Left forelimb (tissue), 1 donor: ENCODE results near the gene ZDHHC8.
"Not testable (repeated sequence)": the region's sequence is repeated elsewhere in the genome, so short reads cannot be mapped to it uniquely, and the experiment has no call there.

Experiments used
- DNase-seq: peaks from one replicate; pipeline ENCODE4 v3.0.0-alpha.2; 2018; ENCODE audit warnings: low spot score

Gene ZDHHC8

DNA sequence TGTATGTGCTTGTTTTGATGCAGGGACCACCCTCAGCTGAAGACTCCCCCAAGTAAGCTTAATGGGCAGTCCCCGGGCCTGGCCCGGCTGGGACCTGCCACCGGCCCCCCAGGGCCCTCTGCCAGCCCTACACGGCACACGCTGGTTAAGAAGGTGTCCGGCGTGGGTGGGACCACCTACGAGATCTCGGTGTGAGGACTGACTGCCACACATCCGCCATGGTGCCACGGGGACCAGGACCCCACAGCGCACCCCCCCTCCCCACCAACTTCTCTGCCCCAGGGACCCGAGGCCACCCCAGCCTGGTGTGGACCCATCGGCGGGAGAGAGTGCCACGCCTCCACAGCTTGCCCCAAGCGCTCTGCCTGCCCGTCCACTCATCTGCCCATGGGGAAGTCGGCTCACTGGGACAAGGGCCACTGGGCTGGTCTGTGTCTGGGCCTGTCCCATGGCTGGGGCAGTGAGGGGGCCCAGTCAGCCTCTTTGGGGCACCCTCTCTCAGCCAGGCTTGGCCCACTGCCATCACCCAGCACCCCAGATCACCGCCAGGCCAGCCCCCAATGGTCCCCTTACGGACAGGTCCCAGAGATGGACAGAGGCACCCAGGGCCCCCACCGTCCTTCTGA is 13.7 kb downstream of the ZDHHC8 start:
- no peak for DNase-seq

GRCh38 chr22:20145832-20146223 is 14.2 kb downstream of the ZDHHC8 start:
- no peak for DNase-seq

DNA sequence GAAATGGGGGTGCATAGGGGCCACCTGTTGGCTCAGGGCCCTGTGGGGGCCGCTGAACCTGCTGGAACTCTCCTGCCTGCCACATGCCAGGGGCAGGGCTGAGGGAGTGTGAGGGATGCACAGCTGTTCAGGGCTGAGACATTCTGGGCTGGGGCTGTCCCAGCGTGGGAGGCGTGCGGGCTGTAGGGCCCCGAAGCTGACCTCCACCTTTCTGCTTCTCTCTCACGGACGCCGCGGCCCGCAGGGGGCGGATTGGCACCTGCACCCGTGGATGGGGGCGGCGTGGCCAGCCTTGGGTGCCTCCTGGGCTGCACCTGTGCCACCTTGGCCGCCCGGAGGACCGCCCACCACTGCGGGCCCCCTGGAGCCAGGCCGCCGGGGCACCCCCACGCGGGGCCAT is 15.2 kb downstream of the ZDHHC8 start:
- no peak for DNase-seq

DNA sequence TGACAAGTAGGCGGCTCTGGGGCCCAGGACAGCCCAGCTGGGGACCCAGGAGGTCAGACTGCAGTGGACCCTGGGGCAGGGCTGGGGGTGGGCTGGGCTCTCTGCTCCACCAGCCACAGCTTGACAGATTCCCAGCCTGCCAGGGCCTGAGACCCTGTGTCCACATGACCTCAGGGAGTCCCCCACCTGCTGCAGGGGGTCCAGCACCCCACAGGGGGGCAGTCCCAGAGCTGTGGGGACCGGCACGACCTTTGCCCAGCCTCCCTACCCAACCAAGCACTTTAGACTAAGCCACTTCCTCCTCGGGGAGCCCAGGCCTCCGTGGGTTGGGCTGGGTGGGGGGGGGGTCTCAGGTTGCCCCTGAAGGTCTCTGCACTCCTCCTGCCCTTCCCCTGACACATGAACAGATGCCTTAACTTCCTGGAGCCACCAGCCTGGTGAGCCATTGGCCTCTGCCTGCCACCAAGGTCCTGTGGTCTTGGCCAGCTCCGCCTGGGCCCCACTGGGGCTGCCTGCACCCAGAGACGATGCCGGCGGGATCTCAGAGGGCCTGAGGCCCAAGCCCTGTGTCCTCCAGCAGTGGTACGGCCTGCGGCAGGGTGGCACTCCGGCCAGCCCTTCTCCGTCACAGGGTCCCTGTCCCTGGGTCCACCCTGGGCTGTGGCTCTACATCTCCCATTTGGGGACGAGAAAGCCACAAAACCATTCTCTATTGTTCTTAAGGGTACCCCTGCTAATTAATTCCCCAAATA is 15.8 kb downstream of the ZDHHC8 start:
- DNase-seq: no peak

DNA sequence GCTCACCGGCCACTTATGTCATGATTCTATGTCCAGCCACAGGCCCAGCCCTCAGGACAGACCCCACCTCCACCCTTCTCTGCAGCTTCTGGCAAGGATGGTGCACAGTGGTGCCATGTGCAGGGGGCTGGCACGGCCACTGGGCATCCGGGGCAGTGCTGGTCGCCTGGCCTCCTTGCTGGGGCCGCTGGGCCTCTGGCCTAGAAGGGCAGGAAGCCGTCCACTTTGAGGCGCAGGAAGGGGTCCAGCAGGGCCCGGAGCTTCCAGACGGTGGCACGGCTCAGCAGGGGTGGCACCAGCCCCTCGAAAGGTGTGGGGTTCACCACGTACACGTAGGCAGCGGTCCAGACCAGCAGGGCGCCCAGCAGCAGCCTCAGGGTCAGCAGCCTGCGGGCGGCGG is 16.8 kb downstream of the ZDHHC8 start:
- no peak for DNase-seq

DNA sequence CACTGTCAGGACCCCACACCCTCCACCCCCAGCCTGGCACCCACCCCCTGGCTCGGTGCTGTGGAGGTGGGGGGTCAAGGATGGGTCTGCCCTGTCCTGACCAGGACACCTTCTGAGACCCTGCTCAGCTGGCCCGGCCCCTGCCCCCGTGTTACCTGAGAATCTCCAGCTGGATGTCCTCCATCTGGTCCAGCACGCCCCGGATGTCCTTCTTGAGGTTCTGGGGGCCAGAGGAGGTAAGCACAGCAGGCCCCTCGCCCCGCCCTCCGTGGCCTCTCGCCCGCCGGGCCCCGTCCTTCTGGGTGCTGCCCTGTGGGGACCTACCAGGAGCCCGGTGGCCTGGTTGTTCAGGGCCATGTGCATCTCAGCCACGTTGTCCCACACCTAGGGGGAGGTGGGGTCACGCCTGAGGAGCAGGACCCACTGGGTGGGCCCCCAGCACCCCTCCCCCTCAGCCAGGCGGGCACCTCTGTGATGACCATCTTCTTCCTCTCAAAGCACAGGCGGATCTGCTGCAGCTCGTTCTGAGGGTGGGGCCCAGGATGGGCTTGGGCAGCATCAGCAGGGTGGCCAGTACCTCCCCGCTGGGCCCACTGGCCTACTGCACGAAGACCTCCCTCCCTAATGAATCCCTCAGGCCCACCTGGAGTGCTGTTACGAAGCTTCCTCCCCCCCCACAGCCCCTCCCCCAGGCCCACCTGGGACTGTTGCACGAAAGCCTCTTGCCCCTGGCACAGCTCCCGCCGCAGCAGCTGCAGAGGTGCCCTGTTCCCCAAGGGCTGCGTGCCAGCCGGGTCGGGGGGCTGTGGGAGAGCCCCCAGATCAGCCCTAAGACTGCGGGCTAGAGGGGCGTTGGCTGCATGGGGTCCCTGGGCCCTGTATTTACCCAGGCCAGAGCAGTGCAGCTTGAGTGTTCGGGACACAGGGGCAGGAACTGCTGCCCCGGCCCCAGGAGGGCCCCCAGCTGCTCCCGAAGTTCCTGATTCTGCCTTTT is 17.9 kb downstream of the ZDHHC8 start:
- DNase-seq: no peak

DNA sequence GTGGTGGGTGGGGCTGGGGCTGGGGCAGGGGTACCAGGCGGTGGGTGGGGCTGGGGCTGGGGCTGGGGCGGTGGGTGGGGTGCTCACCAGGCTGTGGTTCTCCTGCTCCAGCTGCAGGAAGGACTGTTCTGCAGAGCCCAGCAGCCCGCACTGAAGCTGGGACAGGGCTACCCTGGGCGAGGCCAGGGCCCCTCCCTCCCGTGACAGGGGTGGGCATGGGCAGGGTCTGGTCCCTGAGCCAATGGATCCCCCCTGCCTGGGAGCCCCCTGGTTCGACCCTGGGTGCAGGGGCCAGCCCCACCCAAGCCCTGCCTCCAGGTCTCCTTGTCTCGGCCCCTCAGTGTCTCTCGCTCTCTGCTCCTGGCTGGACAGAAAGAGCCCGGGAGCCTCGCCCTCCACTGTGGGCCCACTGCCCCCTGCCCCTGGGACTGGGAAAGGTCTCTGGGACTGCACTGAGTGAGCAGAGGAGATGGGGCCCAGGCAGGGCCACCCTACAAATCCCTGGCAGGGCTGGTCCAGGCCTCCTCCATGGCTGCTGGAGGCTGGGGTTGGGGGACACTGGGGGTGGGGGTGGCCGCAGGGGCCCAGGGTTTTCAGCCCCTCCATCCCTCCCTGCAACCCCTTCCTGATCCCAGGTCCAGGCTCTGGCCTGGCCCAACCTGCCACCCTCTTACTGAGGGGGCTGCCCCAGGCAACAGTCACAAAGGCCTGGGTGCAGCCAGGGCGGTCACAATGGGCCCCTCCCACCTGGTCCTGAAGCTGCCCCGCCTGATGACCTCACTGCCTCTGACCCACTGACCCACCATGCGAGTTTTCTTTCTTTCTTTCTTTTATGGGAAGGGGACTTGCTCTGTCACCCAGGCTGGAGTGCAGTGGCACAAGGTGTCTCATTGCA is 19.0 kb downstream of the ZDHHC8 start, which contains the start of gene CCDC188:
Gene CCDC188 (minus strand): TSS at position 675 of the 895 bp plus-strand sequence. CDS start 69 bp downstream, at position 606.
- DNase-seq: no peak

- DNase-seq: no peak
Measured at GRCh38 chr22:20151276-20151588, 19.6 kb downstream of the ZDHHC8 start.

DNA sequence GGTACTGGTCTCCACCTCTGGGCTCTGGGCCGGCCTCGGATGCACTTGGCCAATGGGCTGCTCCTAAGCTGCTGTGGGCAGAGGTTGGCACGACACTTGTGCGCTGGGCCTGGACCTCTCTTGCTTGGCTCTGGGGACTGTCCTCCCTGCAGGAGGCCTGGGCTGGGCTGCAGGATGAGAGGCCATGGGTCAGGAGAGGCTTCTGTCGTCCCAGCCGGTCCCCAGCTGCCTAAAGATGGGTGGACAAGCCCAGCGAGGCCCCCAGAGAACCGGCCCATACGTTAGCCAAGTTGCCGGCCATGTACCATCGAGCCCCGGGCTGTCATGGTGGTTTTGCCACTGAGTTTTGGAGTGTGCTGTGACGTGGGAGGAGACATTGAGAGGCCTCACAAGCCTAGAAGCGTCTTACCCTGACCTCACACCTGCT is 20.9 kb downstream of the ZDHHC8 start:
- no peak for DNase-seq

GRCh38 chr22:20153945-20154344 is 22.3 kb downstream of the ZDHHC8 start:
- no peak for DNase-seq

DNA sequence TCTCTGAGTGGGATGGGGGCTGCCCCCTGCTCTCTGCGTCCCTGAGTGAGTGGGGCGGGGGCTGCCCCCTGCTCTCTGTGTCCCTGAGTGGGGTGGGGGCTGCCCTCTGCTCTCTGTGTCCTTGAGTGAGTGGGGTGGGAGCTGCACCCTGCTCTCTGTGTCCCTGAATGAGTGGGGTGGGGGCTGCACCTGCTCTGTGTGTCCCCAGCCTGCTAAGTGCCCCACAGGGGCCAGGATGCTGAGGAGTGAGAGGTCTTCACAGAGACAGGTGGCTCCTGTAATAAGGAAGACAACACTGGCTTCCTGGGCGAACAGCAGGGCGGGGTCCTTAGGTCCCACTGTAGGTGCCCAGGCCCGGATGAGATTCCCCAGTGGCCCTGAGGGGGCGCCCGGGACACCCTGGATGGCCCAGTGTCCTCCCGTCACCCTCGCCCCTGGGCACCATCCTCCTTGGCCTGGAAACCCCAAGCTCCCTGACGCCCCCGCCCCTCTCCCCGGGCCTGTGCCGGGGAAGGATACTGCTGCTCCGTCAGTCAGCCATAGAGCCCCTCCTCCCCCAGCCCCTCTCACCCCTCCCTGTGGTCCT is 23.1 kb downstream of the ZDHHC8 start:
- no peak for DNase-seq

DNA sequence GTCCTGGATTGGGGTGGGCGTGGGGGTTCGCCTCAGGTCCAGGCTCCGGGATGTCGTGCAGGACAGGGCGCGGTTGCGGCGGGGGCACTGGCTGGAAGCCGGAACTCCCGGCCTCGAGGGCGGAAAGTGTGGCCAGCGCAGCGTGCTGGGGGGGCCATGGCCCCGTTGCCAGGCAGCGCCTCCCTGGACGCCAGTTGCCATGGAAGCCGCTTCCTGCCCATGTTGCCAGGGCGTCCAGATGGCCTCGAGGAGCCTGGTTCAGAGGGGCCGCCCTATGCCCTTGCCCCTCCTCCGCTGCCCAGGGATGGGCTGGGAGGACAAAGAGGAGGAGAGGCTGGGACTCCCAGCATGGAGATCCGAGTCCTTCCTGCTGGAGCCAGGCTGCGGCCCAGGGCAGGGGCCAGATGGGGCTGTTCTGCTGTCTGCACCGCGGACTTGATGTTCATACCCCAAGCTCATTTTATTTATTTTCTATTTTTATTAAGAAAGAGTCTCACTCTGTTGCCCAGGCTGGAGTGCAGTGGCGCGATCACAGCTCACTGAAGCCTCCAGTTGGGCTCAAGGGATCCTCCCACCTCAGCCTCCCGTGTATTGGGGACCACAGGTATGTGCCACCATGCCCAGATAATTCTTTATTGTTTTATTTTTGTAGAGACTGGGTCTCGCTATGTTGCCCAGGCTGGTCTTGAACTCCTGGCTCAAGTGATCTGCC is 23.9 kb downstream of the ZDHHC8 start:
- DNase-seq: no peak

GRCh38 chr22:20156042-20156389 is 24.4 kb downstream of the ZDHHC8 start:
- DNase-seq: no peak

GRCh38 chr22:20156611-20157429 is 25.2 kb downstream of the ZDHHC8 start:
- peak; percentile 91 for DNase-seq

DNA sequence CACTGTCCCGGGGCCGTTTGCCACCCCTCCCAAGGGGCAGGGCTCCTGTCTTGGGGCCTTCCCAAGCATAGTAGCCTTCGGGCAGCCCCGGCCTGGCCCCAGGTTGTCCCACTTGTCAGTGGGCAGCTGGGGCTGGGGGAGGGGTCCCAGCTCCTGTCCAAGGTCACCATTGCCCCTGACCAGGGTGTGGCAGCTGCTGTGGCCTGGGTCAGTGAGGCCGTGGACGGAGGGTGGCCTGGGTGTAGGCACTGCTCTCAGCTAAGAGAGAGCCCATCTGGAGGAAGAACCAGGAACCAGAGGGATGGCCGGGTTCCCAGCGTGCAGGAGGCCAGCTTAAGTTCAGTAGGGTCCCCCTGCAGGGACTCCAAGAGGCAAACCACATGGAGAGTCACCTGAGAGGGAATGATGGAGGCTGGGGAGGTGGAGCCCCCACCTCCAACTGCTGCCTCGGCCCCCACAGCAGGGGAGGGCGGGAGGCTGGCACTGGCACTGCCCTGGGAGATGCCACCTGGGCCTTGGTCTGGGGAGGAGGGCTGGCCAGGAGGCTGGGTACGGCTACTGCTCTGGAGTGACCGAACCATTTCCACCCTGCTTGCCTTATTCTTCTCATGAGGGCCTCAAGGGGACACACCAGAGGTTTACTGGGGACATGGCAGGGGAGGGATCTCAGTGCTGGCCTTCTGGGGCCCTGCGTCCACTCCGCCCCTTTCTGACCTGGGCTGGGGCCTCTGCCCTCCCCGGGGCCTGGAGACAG is 26.0 kb downstream of the ZDHHC8 start:
- DNase-seq: no peak

DNA sequence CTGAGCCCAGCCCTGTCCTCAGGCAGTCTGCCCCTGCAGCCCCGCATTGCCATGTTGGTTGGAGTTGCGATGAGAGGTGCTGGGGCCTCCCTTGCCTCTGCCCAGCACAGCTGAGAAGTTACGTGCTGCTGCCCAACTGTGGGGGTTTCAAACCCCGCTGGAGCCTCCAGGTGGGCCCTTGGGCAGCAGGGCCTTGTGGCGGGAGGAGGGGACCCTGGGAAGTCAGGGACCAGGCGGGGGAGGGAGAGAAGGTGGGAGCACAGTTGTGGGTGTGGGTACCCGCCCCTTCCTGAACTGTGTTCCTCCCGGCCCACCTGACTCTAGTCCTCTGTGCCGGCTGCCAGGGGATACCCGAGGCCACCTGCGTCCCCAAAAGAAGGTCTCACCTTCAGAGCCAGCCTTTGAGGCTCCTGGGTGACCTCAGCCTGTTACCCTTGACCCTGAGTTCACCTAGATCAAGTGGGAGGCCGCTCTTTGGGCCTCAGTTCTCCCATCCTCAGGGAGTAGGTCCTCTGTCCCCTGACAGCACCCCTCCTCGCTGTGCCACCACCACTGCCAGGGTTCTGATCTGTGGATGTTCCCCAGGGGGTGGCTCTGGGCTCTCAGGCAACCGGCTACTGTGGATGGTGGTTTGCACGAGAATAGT is 26.9 kb downstream of the ZDHHC8 start:
- DNase-seq: no peak

- DNase-seq: no peak
Measured at GRCh38 chr22:20159076-20159475, 27.5 kb downstream of the ZDHHC8 start.

GRCh38 chr22:20159531-20159930 is 27.9 kb downstream of the ZDHHC8 start:
- DNase-seq: not testable (repeated sequence)
